SK-N-SH (cell line): Measurements from ENCODE around the gene FPR1. TPM values are rescaled to one million over a fixed set of nuclear protein-coding genes. Genes with fewer than 3 reads are reported as not detected.

Source experiments
- CTCF ChIA-PET: fragments of 300-600, 350-600 bp; formaldehyde crosslinking; extraction: SDS; loops from one replicate; lab custom pipeline; 2021; lab: Yijun Ruan, JAX
- POLR2A ChIA-PET: fragments of 350-600 bp; sonication (Branson Sonifier 250); formaldehyde crosslinking; extraction: SDS; loops from one replicate; lab custom pipeline; 2020; ENCODE audit warnings: antibody characterized with exemption, inconsistent platforms; lab: Yijun Ruan, JAX
- DNase-seq: peaks from one replicate; pipeline ENCODE4 v3.0.0; 2012
- H2AFZ ChIP-seq: fragments of 200-600 bp; sonication (generic); 2 replicates; pipeline ENCODE4 v1.8.1; 2016; ENCODE audit warnings: antibody characterized with exemption, mild to moderate bottlenecking, low read depth
- H3F3A ChIP-seq: fragments of 200-600 bp; sonication (generic); replicated peaks from 2 replicates; pipeline ENCODE3; 2016; ENCODE audit warnings: antibody characterized with exemption, mild to moderate bottlenecking; ENCODE audit not compliant: insufficient read depth
- H3K27ac ChIP-seq, 2 experiments: fragments of 200-500 bp in 1 of 2; fragments of 200-600 bp in 1 of 2; sonication (Bioruptor generic) in 1 of 2; sonication (generic), shearing (Covaris generic) in 1 of 2; 2 replicates each; pipeline versions ENCODE4 v1.5.1 to v1.6.1; 2014 to 2016; ENCODE audit warnings: low read depth in 2 of 2, inconsistent platforms in 1 of 2, low read length in 1 of 2, mild to moderate bottlenecking in 1 of 2, mixed read lengths in 1 of 2
- H3K27me3 ChIP-seq: fragments of 200-600 bp; sonication (generic), shearing (Covaris generic); 2 replicates; pipeline ENCODE4 v1.6.1; 2016; ENCODE audit warnings: mixed run types; ENCODE audit not compliant: insufficient read depth
- H3K36me3 ChIP-seq, 2 experiments: fragments of 200-500 bp in 1 of 2; fragments of 200-600 bp in 1 of 2; sonication (Bioruptor generic) in 1 of 2; sonication (generic) in 1 of 2; replicated peaks in 1 of 2; 2 replicates each; pipeline versions ENCODE3 to v1.5.1; 2014 to 2016; ENCODE audit warnings: low read length in 1 of 2, mild to moderate bottlenecking in 1 of 2; ENCODE audit not compliant: insufficient read depth in 2 of 2, control insufficient read depth in 1 of 2
- H3K4me1 ChIP-seq, 2 experiments: fragments of 200-500 bp in 1 of 2; fragments of 200-600 bp in 1 of 2; sonication (Bioruptor generic) in 1 of 2; sonication (generic), shearing (Covaris generic) in 1 of 2; 2 replicates each; pipeline versions ENCODE4 v1.5.1 to v1.6.1; 2014 to 2016; ENCODE audit warnings: low read depth in 1 of 2, low read length in 1 of 2, mixed run types in 1 of 2; ENCODE audit not compliant: insufficient read depth in 2 of 2, control insufficient read depth in 1 of 2
- H3K4me2 ChIP-seq: fragments of 200-600 bp; sonication (generic), shearing (Covaris generic); 2 replicates; pipeline ENCODE4 v1.6.1; 2017; ENCODE audit warnings: mixed run types
- H3K4me3 ChIP-seq, 2 experiments: fragments of 200-500 bp in 1 of 2; fragments of 200-600 bp in 1 of 2; sonication (Bioruptor generic) in 1 of 2; sonication (generic), shearing (Covaris generic) in 1 of 2; 2 replicates each; pipeline versions ENCODE4 v1.5.1 to v1.8.1; 2014 to 2016; ENCODE audit warnings: low read depth in 2 of 2, inconsistent platforms in 1 of 2, low read length in 1 of 2, mild to moderate bottlenecking in 1 of 2, mixed read lengths in 1 of 2, moderate library complexity in 1 of 2
- H3K79me2 ChIP-seq: fragments of 200-600 bp; sonication (generic); 2 replicates; pipeline ENCODE4 v1.8.1; 2017; ENCODE audit warnings: mild to moderate bottlenecking; ENCODE audit not compliant: insufficient read depth
- H3K9ac ChIP-seq: fragments of 200-600 bp; sonication (generic); 2 replicates; pipeline ENCODE4 v1.6.1; 2017; ENCODE audit warnings: mixed run types
- H3K9me2 ChIP-seq: fragments of 200-600 bp; sonication (generic); 2 replicates; pipeline ENCODE4 v1.6.1; 2017; ENCODE audit warnings: mixed run types
- H3K9me3 ChIP-seq: fragments of 200-600 bp; sonication (generic); 2 replicates; pipeline ENCODE4 v1.6.1; 2017; ENCODE audit warnings: mixed run types, mild to moderate bottlenecking, moderate library complexity
- H4K20me1 ChIP-seq: fragments of 200-600 bp; sonication (generic); 2 replicates; pipeline ENCODE4 v1.6.1; 2017; ENCODE audit warnings: mild to moderate bottlenecking, mixed run types; ENCODE audit not compliant: insufficient read depth
- CHD2 ChIP-seq: fragments of 150-350 bp; IDR thresholded peaks from 2 replicates; pipeline ENCODE4 v1.6.1; 2018; ENCODE audit warnings: low read length; ENCODE audit not compliant: partially characterized antibody
- ELF1 ChIP-seq: IDR thresholded peaks from 2 replicates; pipeline ENCODE4 v1.4.0; 2012
- FOSL2 ChIP-seq: IDR thresholded peaks from 2 replicates; pipeline ENCODE4 v1.4.0; 2012; ENCODE audit warnings: low read depth, mild to moderate bottlenecking, moderate library complexity, borderline replicate concordance
- FOXJ3 ChIP-seq: sonication (generic); formaldehyde crosslinking; IDR thresholded peaks from 2 replicates; pipeline ENCODE4 v1.5.1; 2020; ENCODE audit warnings: mild to moderate bottlenecking, missing genetic modification reagents
- FOXM1 ChIP-seq: IDR thresholded peaks from 2 replicates; pipeline ENCODE4 v1.4.0; 2012; ENCODE audit warnings: low read depth, mild to moderate bottlenecking
- GABPA ChIP-seq: IDR thresholded peaks from 2 replicates; pipeline ENCODE4 v1.4.0; 2012; ENCODE audit warnings: low read depth, mild to moderate bottlenecking
- GATA2 ChIP-seq: sonication (generic); formaldehyde crosslinking; IDR thresholded peaks from 2 replicates; pipeline ENCODE4 v1.5.0; 2020; ENCODE audit warnings: mild to moderate bottlenecking, missing genetic modification reagents
- JUND ChIP-seq: IDR thresholded peaks from 2 replicates; pipeline ENCODE4 v1.4.0; 2012
- MEF2A ChIP-seq: IDR thresholded peaks from 2 replicates; pipeline ENCODE4 v1.4.0; 2012; ENCODE audit warnings: low read depth, borderline replicate concordance
- MXI1 ChIP-seq: IDR thresholded peaks from 2 replicates; pipeline ENCODE4 v1.6.1; 2012; ENCODE audit warnings: mild to moderate bottlenecking, low read depth, low read length, improper control_type of control experiment
- NFIC ChIP-seq: IDR thresholded peaks from 2 replicates; pipeline ENCODE4 v1.4.0; 2012; ENCODE audit warnings: borderline replicate concordance
- NRF1 ChIP-seq: IDR thresholded peaks from 2 replicates; pipeline ENCODE4 v1.6.1; 2012; ENCODE audit warnings: low read depth, mild to moderate bottlenecking, low read length
- RAD21 ChIP-seq: IDR thresholded peaks from 2 replicates; pipeline ENCODE4 v1.6.1; 2012; ENCODE audit warnings: mild to moderate bottlenecking, low read length
- RCOR1 ChIP-seq: fragments of 150-350 bp; IDR thresholded peaks from 2 replicates; pipeline ENCODE4 v1.6.1; 2017; ENCODE audit warnings: antibody characterized with exemption, low read length
- RXRA ChIP-seq: IDR thresholded peaks from 2 replicates; pipeline ENCODE4 v1.4.0; 2012; ENCODE audit warnings: low read depth, mild to moderate bottlenecking, borderline replicate concordance
- SIN3A ChIP-seq: IDR thresholded peaks from 2 replicates; pipeline ENCODE4 v1.6.1; 2012; ENCODE audit warnings: low read depth, mild to moderate bottlenecking, low read length, moderate library complexity, borderline replicate concordance
- TCF12 ChIP-seq: IDR thresholded peaks from 2 replicates; pipeline ENCODE4 v1.4.0; 2012
- TEAD4 ChIP-seq: IDR thresholded peaks from 2 replicates; pipeline ENCODE4 v1.4.0; 2012; ENCODE audit warnings: mild to moderate bottlenecking, borderline replicate concordance; ENCODE audit not compliant: insufficient read depth
- WGBS: methylation state at CpG from one replicate; pipeline ENCODE4 v1.1.6; 2017; ENCODE audit warnings: low lambda C conversion rate; 5-methylcytosine and 5-hydroxymethylcytosine counted together
- polyA plus RNA-seq, 3 experiments: library from polyadenylated mRNA; depleted of rRNA; stranded (reverse); fragments of >200 nt; gene quantifications; 2 replicates each; pipeline ENCODE4 v1.2.3, GENCODE V29; 2012
- TF ChIP-seq, protein P1 (sequence below): fragments of 150-350 bp; IDR thresholded peaks from 2 replicates; pipeline ENCODE4 v1.6.1; 2016; ENCODE audit warnings: mild to moderate bottlenecking, low read depth, low read length
- TF ChIP-seq, protein P2 (sequence below): fragments of 150-350 bp; IDR thresholded peaks from 2 replicates; pipeline ENCODE4 v1.6.1; 2017; ENCODE audit warnings: antibody characterized with exemption, low read length, low read depth, borderline replicate concordance
- TF ChIP-seq, protein P3 (sequence below): IDR thresholded peaks from 2 replicates; pipeline ENCODE4 v1.4.0; 2012; ENCODE audit warnings: low read depth
- TF ChIP-seq, protein P4 (sequence below): IDR thresholded peaks from 2 replicates; pipeline ENCODE4; 2012
- TF ChIP-seq, protein P5 (sequence below): IDR thresholded peaks from 2 replicates; pipeline ENCODE4 v1.4.0; 2012; ENCODE audit warnings: low read depth, borderline replicate concordance

FPR1 gene
- polyA plus RNA-seq, 1 of the 3 experiments (the other 2 are of a cell fraction): not detected

DNA sequence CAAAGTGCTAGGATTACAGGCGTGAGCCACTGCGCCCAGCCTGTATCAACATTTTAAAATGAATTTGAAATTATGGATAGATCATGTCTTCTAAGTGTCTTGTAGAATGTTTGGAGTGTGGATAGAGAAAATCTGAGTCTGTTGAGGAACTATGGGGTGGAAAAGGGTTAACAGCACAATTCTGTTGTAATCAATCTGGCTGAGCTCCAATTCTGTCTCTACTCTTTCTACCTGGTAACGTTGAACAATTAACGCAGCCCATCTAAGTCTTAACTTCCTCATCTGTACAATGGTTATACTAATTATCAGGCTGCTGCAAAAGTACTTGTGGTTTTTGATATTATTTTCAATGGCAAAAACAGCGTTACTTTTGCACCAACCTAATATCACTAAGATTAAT, 13.4 kb upstream of the FPR1 start:
- Histone ChIP-seq H3K79me2 (no peaks in the 10 kb centered on the region), H3K4me3 (no peak overlapping the region), H3F3A (no peaks in the 10 kb centered on the region), H3K4me1 (no peaks in the 10 kb centered on the region), H3K27me3 (peaks cover 74% of the 10 kb centered on the region), H3K4me2 (no peak overlapping the region), H4K20me1 (no peaks in the 10 kb centered on the region), H3K27ac (no peak overlapping the region), H3K36me3 (no peaks in the 10 kb centered on the region), H3K9me3 (no peaks in the 10 kb centered on the region), H3K9me2 (no peaks in the 10 kb centered on the region), H3K9ac (no peak overlapping the region), H2AFZ (no peak overlapping the region)
- TF ChIP-seq FOXJ3 (CRISPR knock-in tag) (no peak), MXI1 (no peak), NFIC (no peak), GABPA (no peak), FOSL2 (no peak), ELF1 (no peak), TCF12 (no peak), CHD2 (no peak), RXRA (no peak), TEAD4 (no peak)
- TF ChIP-seq, protein P1, sequence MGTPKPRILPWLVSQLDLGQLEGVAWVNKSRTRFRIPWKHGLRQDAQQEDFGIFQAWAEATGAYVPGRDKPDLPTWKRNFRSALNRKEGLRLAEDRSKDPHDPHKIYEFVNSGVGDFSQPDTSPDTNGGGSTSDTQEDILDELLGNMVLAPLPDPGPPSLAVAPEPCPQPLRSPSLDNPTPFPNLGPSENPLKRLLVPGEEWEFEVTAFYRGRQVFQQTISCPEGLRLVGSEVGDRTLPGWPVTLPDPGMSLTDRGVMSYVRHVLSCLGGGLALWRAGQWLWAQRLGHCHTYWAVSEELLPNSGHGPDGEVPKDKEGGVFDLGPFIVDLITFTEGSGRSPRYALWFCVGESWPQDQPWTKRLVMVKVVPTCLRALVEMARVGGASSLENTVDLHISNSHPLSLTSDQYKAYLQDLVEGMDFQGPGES: no peak
- TF ChIP-seq, protein P2, sequence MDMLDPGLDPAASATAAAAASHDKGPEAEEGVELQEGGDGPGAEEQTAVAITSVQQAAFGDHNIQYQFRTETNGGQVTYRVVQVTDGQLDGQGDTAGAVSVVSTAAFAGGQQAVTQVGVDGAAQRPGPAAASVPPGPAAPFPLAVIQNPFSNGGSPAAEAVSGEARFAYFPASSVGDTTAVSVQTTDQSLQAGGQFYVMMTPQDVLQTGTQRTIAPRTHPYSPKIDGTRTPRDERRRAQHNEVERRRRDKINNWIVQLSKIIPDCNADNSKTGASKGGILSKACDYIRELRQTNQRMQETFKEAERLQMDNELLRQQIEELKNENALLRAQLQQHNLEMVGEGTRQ: no peak
- no peak for DNase-seq
- ChIA-PET POLR2A (no interaction called here), CTCF (interaction anchor here (1.5 to 1.9 kb wide), 2 partner anchors 12 to 292 kb away, joined by 3 to 6 read pairs; no protein-coding TSS in a partner anchor)
- WGBS: 13% methylated on average over 5 of the region's 5 CpGs

DNA sequence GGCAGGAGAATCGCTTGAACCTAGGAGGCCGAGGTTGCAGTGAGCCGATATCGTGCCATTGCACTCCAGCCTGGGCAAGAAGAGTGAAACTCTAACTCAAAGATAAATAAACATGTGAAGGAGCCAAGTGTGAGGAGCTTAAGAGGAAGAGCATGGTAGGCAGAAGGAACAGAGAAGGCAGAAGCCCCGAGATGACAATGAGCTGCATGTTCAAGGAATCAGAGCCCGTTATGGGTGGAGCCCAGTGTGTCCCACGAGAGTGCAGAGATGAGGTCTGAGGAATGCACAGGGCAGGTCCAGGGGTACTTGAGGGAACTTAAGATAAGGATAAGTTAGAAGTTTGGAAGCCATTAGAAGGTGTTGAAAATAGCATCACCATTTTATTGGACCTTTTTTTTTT, 10.0 kb upstream of the FPR1 start:
- Histone ChIP-seq H3K36me3 (no peaks in the 10 kb centered on the region), H3K4me3 (no peak overlapping the region), H3K4me1 (no peaks in the 10 kb centered on the region), H3K9me3 (no peaks in the 10 kb centered on the region), H4K20me1 (no peaks in the 10 kb centered on the region), H3K4me2 (no peak overlapping the region), H3K27me3 (peaks cover 63% of the 10 kb centered on the region; the same call in 1 of the 2 replicates), H3F3A (no peaks in the 10 kb centered on the region), H3K9ac (no peak overlapping the region)
- DNase-seq: no peak
- ChIA-PET CTCF (interaction anchor here (1.1 to 3.5 kb wide), 3 partner anchors 16 to 100 kb away, joined by 3 to 12 read pairs (median 3); no protein-coding TSS in a partner anchor), POLR2A (no interaction called here)
- TF ChIP-seq TCF12 (no peak), FOXM1 (no peak), GATA2 (no peak), RAD21 (no peak), RXRA (no peak), MEF2A (no peak), CHD2 (no peak), SIN3A (no peak), RCOR1 (no peak), MXI1 (no peak), GABPA (no peak), NRF1 (no peak), TEAD4 (no peak), NFIC (no peak), JUND (no peak)
- TF ChIP-seq, protein P3, sequence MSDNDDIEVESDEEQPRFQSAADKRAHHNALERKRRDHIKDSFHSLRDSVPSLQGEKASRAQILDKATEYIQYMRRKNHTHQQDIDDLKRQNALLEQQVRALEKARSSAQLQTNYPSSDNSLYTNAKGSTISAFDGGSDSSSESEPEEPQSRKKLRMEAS: no peak
- TF ChIP-seq, protein P4, sequence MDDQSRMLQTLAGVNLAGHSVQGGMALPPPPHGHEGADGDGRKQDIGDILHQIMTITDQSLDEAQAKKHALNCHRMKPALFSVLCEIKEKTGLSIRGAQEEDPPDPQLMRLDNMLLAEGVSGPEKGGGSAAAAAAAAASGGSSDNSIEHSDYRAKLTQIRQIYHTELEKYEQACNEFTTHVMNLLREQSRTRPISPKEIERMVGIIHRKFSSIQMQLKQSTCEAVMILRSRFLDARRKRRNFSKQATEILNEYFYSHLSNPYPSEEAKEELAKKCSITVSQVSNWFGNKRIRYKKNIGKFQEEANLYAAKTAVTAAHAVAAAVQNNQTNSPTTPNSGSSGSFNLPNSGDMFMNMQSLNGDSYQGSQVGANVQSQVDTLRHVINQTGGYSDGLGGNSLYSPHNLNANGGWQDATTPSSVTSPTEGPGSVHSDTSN: no peak
- TF ChIP-seq, protein P1: no peak
- TF ChIP-seq, protein P2: no peak
- TF ChIP-seq, protein P5, sequence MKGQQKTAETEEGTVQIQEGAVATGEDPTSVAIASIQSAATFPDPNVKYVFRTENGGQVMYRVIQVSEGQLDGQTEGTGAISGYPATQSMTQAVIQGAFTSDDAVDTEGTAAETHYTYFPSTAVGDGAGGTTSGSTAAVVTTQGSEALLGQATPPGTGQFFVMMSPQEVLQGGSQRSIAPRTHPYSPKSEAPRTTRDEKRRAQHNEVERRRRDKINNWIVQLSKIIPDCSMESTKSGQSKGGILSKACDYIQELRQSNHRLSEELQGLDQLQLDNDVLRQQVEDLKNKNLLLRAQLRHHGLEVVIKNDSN: no peak
- TF ChIP-seq, all 33 proteins: peak for 0
- H2AFZ ChIP-seq: no peak overlapping the region
- no peaks in the 10 kb centered on the region for H3K79me2 ChIP-seq
- WGBS: 10% methylated on average over 7 of the region's 7 CpGs
- no peaks in the 10 kb centered on the region for H3K9me2 ChIP-seq
- H3K27ac ChIP-seq: no peak overlapping the region
